SJCRH30 (cell line): ENCODE data around the gene ZFP57. TPM values are rescaled to one million over a fixed set of nuclear protein-coding genes. Genes with fewer than 3 reads are reported as not detected.

Experiments used
- DNase-seq, 2 experiments: peaks; one replicate each; pipeline ENCODE4 v3.0.0-alpha.2; 2015 to 2020
- H3K27ac ChIP-seq: fragments of 250-450 bp; sonication (Bioruptor Pico); 2 replicates; pipeline ENCODE4 v1.5.1; 2020; ENCODE audit warnings: mild to moderate bottlenecking, moderate library complexity
- H3K27me3 ChIP-seq: fragments of 250-450 bp; sonication (Bioruptor Pico); 2 replicates; pipeline ENCODE4 v1.5.1; 2020; ENCODE audit warnings: mild to moderate bottlenecking, moderate library complexity
- H3K36me3 ChIP-seq: fragments of 250-450 bp; sonication (Bioruptor Pico); 2 replicates; pipeline ENCODE4 v1.5.1; 2020; ENCODE audit warnings: mild to moderate bottlenecking, moderate library complexity
- H3K4me1 ChIP-seq: fragments of 250-450 bp; sonication (Bioruptor Pico); 2 replicates; pipeline ENCODE4 v1.5.1; 2020; ENCODE audit warnings: mild to moderate bottlenecking, moderate library complexity
- H3K4me3 ChIP-seq: fragments of 250-450 bp; sonication (Bioruptor Pico); 2 replicates; pipeline ENCODE4 v1.5.1; 2020; ENCODE audit warnings: mild to moderate bottlenecking, moderate library complexity
- H3K9me3 ChIP-seq: fragments of 250-450 bp; sonication (Bioruptor Pico); replicated peaks from 2 replicates; pipeline ENCODE4 v1.5.1; 2020; ENCODE audit warnings: mild to moderate bottlenecking, moderate library complexity
- total RNA-seq: library from RNA; depleted of rRNA; stranded (reverse); fragments of >200 nt; shearing (Covaris generic); gene quantifications from 2 replicates; pipeline ENCODE4 v1.2.3, GENCODE V29; 2014; rRNA removed

ZFP57 gene
- total RNA-seq: 0.08 TPM in 1 of 2 replicates, not detected in the other

- no peak for DNase-seq
- H3K4me1 ChIP-seq: peaks cover 10% of the 10 kb centered on the region
- H3K4me3 ChIP-seq: no peak within 1 kb of the TSS
- no peak within 1 kb of the TSS for H3K27ac ChIP-seq
- no peaks in the 10 kb centered on the region for H3K27me3 ChIP-seq
- H3K9me3 ChIP-seq: no peaks in the 10 kb centered on the region
- no peaks in the 10 kb centered on the region for H3K36me3 ChIP-seq
Measured at GRCh38 chr6:29680904-29681303, at the start of gene ZFP57. Gene ZFP57, minus strand, starts transcription at chr6:29681152. Its CDS starts 4,149 bp downstream, at chr6:29677003.

- no peaks in the 10 kb centered on the region for H3K27me3 ChIP-seq
- H3K9me3 ChIP-seq: no peaks in the 10 kb centered on the region
- H3K36me3 ChIP-seq: no peaks in the 10 kb centered on the region
- no peak overlapping the region for H3K4me3 ChIP-seq
- DNase-seq: no peak
- H3K27ac ChIP-seq: no peak overlapping the region
- no peaks in the 10 kb centered on the region for H3K4me1 ChIP-seq
Measured at GRCh38 chr6:29730575-29731126, 49.7 kb upstream of the ZFP57 start.

- no peak for DNase-seq
- Histone ChIP-seq H3K27me3 (no peaks in the 10 kb centered on the region), H3K4me1 (no peaks in the 10 kb centered on the region), H3K36me3 (no peaks in the 10 kb centered on the region), H3K4me3 (no peak overlapping the region), H3K9me3 (no peaks in the 10 kb centered on the region), H3K27ac (no peak overlapping the region)
Measured at GRCh38 chr6:29729774-29730328, 48.9 kb upstream of the ZFP57 start.

- Histone ChIP-seq H3K27me3 (no peaks in the 10 kb centered on the region), H3K4me3 (no peak overlapping the region), H3K9me3 (no peaks in the 10 kb centered on the region), H3K27ac (no peak overlapping the region), H3K4me1 (no peaks in the 10 kb centered on the region), H3K36me3 (no peaks in the 10 kb centered on the region)
- DNase-seq: no peak
Measured at GRCh38 chr6:29728875-29729270, 47.9 kb upstream of the ZFP57 start.

- no peak overlapping the region for H3K27ac ChIP-seq
- no peaks in the 10 kb centered on the region for H3K27me3 ChIP-seq
- H3K9me3 ChIP-seq: no peaks in the 10 kb centered on the region
- H3K4me1 ChIP-seq: no peaks in the 10 kb centered on the region
- H3K36me3 ChIP-seq: no peaks in the 10 kb centered on the region
- DNase-seq: no peak
- H3K4me3 ChIP-seq: no peak overlapping the region
Measured at GRCh38 chr6:29728173-29728874, 47.4 kb upstream of the ZFP57 start.

GRCh38 chr6:29727637-29728036, 46.7 kb upstream of the ZFP57 start:
- Histone ChIP-seq H3K36me3 (no peaks in the 10 kb centered on the region), H3K4me3 (no peak overlapping the region), H3K27ac (no peak overlapping the region), H3K9me3 (no peaks in the 10 kb centered on the region), H3K4me1 (no peaks in the 10 kb centered on the region), H3K27me3 (no peaks in the 10 kb centered on the region)
- no peak for DNase-seq

GRCh38 chr6:29726571-29727194, 45.7 kb upstream of the ZFP57 start:
- Histone ChIP-seq H3K36me3 (no peaks in the 10 kb centered on the region), H3K27ac (no peak overlapping the region)

GRCh38 chr6:29726001-29726400, 45.0 kb upstream of the ZFP57 start:
- no peaks in the 10 kb centered on the region for H3K9me3 ChIP-seq
- H3K4me3 ChIP-seq: no peak overlapping the region
- no peaks in the 10 kb centered on the region for H3K27me3 ChIP-seq
- no peaks in the 10 kb centered on the region for H3K36me3 ChIP-seq
- H3K27ac ChIP-seq: no peak overlapping the region
- DNase-seq: no peak
- no peaks in the 10 kb centered on the region for H3K4me1 ChIP-seq

More at GRCh38 chr6:29726571-29727194, 45.7 kb upstream of the ZFP57 start:
- Histone ChIP-seq H3K4me3 (no peak overlapping the region), H3K4me1 (no peaks in the 10 kb centered on the region), H3K27me3 (no peaks in the 10 kb centered on the region), H3K9me3 (no peaks in the 10 kb centered on the region)
- DNase-seq: no peak

GRCh38 chr6:29724937-29725869, 44.3 kb upstream of the ZFP57 start:
- no peaks in the 10 kb centered on the region for H3K27me3 ChIP-seq
- H3K27ac ChIP-seq: no peak overlapping the region
- DNase-seq: no peak
- H3K4me1 ChIP-seq: no peaks in the 10 kb centered on the region
- no peak overlapping the region for H3K4me3 ChIP-seq
- H3K9me3 ChIP-seq: no peaks in the 10 kb centered on the region
- H3K36me3 ChIP-seq: no peaks in the 10 kb centered on the region

- no peaks in the 10 kb centered on the region for H3K9me3 ChIP-seq
- H3K4me3 ChIP-seq: no peak overlapping the region
- H3K36me3 ChIP-seq: no peaks in the 10 kb centered on the region
- H3K27me3 ChIP-seq: no peaks in the 10 kb centered on the region
- H3K4me1 ChIP-seq: no peaks in the 10 kb centered on the region
- H3K27ac ChIP-seq: no peak overlapping the region
- no peak for DNase-seq
Measured at GRCh38 chr6:29723666-29724588, 43.0 kb upstream of the ZFP57 start.

GRCh38 chr6:29723262-29723665, 42.3 kb upstream of the ZFP57 start, which contains the start of gene HLA-F:
Gene HLA-F, plus strand, starts transcription at chr6:29723434. Its CDS starts 30 bp downstream, at chr6:29723464.
- Histone ChIP-seq H3K36me3 (no peaks in the 10 kb centered on the region), H3K9me3 (no peaks in the 10 kb centered on the region), H3K4me3 (no peak within 1 kb of the TSS), H3K4me1 (no peaks in the 10 kb centered on the region), H3K27ac (no peak within 1 kb of the TSS), H3K27me3 (no peaks in the 10 kb centered on the region)
- DNase-seq: no peak

- Histone ChIP-seq H3K4me1 (no peaks in the 10 kb centered on the region), H3K9me3 (no peaks in the 10 kb centered on the region), H3K4me3 (no peak overlapping the region), H3K36me3 (no peaks in the 10 kb centered on the region), H3K27me3 (no peaks in the 10 kb centered on the region), H3K27ac (no peak overlapping the region)
- DNase-seq: no peak
Measured at GRCh38 chr6:29720863-29721262, 39.9 kb upstream of the ZFP57 start.

- no peaks in the 10 kb centered on the region; the same call in 1 of the 2 replicates for H3K27me3 ChIP-seq
- DNase-seq: no peak
- H3K4me1 ChIP-seq: no peaks in the 10 kb centered on the region
- no peaks in the 10 kb centered on the region for H3K36me3 ChIP-seq
- H3K9me3 ChIP-seq: no peaks in the 10 kb centered on the region
- H3K27ac ChIP-seq: no peak overlapping the region
- H3K4me3 ChIP-seq: no peak overlapping the region
Measured at GRCh38 chr6:29710281-29710941, 29.5 kb upstream of the ZFP57 start.
